Neural cell (in vitro differentiated cells): Measurements from ENCODE around the gene MTHFD2. TPM values are rescaled to one million over a fixed set of nuclear protein-coding genes. Genes with fewer than 3 reads are reported as not detected.

Experiments used
- H2AFZ ChIP-seq: fragments of 200-600, 300-800 bp; sonication (generic), shearing (Covaris generic); 2 replicates; pipeline ENCODE4 v1.6.0; 2014; ENCODE audit warnings: low read depth, mild to moderate bottlenecking, antibody characterized with exemption, low read length, moderate library complexity
- H3F3A ChIP-seq: fragments of 200-600 bp; shearing (Covaris generic); 2 replicates; pipeline ENCODE4 v1.6.1; 2016; ENCODE audit warnings: mild to moderate bottlenecking, moderate library complexity, mixed read lengths, antibody characterized with exemption, low read length; ENCODE audit not compliant: insufficient read depth, poor library complexity, severe bottlenecking
- H3K27ac ChIP-seq: fragments of 200-600, 300-800 bp; sonication (generic), shearing (Covaris generic); 2 replicates; pipeline ENCODE4 v1.5.1; 2014; ENCODE audit warnings: mild to moderate bottlenecking, low read length, moderate library complexity
- H3K27me3 ChIP-seq: fragments of 300-800, 200-600 bp; sonication (generic), shearing (Covaris generic); 2 replicates; pipeline ENCODE4 v1.6.0; 2014; ENCODE audit warnings: mild to moderate bottlenecking, low read depth, low read length, moderate library complexity; ENCODE audit not compliant: insufficient read depth
- H3K36me3 ChIP-seq: fragments of 300-800, 200-600 bp; sonication (generic), shearing (Covaris generic); 2 replicates; pipeline ENCODE4 v1.5.1; 2014; ENCODE audit warnings: mild to moderate bottlenecking, antibody characterized with exemption, low read length, moderate library complexity; ENCODE audit not compliant: insufficient read depth
- H3K4me2 ChIP-seq: fragments of 300-800, 200-600 bp; sonication (generic), shearing (Covaris generic); 2 replicates; pipeline ENCODE4 v1.6.0; 2014; ENCODE audit warnings: mild to moderate bottlenecking, low read length
- H3K4me3 ChIP-seq: fragments of 300-800, 200-600 bp; sonication (generic), shearing (Covaris generic); 2 replicates; pipeline ENCODE4 v1.5.1; 2014; ENCODE audit warnings: mild to moderate bottlenecking, low read length, moderate library complexity
- H3K79me2 ChIP-seq: fragments of 200-600 bp; shearing (Covaris generic); replicated peaks from 2 replicates; pipeline ENCODE4 v1.6.0; 2014; ENCODE audit warnings: mild to moderate bottlenecking, low read length, moderate library complexity; ENCODE audit not compliant: insufficient read depth
- H3K9ac ChIP-seq: fragments of 300-800, 200-600 bp; sonication (generic), shearing (Covaris generic); 2 replicates; pipeline ENCODE4 v1.6.1; 2016; ENCODE audit warnings: mild to moderate bottlenecking, low read length, mixed read lengths
- H3K9me2 ChIP-seq: fragments of 200-600 bp; shearing (Covaris generic); 2 replicates; pipeline ENCODE4 v1.6.1; 2016; ENCODE audit warnings: mild to moderate bottlenecking, low read length, mixed read lengths; ENCODE audit not compliant: insufficient read depth
- H3K9me3 ChIP-seq: fragments of 200-600, 300-800 bp; sonication (generic), shearing (Covaris generic); 2 replicates; pipeline ENCODE4 v1.6.1; 2016; ENCODE audit warnings: mild to moderate bottlenecking, mixed run types, low read length, moderate library complexity, mixed read lengths
- H4K20me1 ChIP-seq: fragments of 200-600 bp; shearing (Covaris generic); 2 replicates; pipeline ENCODE4 v1.6.1; 2016; ENCODE audit warnings: mild to moderate bottlenecking, mixed run types; ENCODE audit not compliant: insufficient read depth
- EP300 ChIP-seq: fragments of 450-650 bp; conservative IDR thresholded peaks from 2 replicates; pipeline ENCODE4 v1.6.1; 2014; ENCODE audit warnings: antibody characterized with exemption, mild to moderate bottlenecking, moderate library complexity; ENCODE audit not compliant: poor library complexity, severe bottlenecking
- EZH2 ChIP-seq: fragments of 200-600, 300-800 bp; shearing (Covaris generic), sonication (generic); IDR thresholded peaks from 2 replicates; pipeline ENCODE4 v1.6.1; 2014; ENCODE audit warnings: antibody characterized with exemption, low read length, borderline replicate concordance, mild to moderate bottlenecking; ENCODE audit not compliant: insufficient read depth, poor library complexity, severe bottlenecking
- MXI1 ChIP-seq: fragments of 450-650 bp; conservative IDR thresholded peaks from 2 replicates; pipeline ENCODE4 v1.6.1; 2014; ENCODE audit warnings: antibody characterized with exemption, mild to moderate bottlenecking; ENCODE audit not compliant: poor library complexity, severe bottlenecking
- POLR2AphosphoS5 ChIP-seq: IDR thresholded peaks from 2 replicates; pipeline ENCODE4 v1.6.1; 2012
- RAD21 ChIP-seq: fragments of 450-650 bp; conservative IDR thresholded peaks from 2 replicates; pipeline ENCODE4 v1.6.1; 2014; ENCODE audit warnings: antibody characterized with exemption, mild to moderate bottlenecking, moderate library complexity
- SMC3 ChIP-seq: fragments of 450-650 bp; conservative IDR thresholded peaks from 2 replicates; pipeline ENCODE4 v1.6.1; 2014; ENCODE audit warnings: antibody characterized with exemption, mild to moderate bottlenecking, moderate library complexity; ENCODE audit not compliant: poor library complexity
- TAF1 ChIP-seq: IDR thresholded peaks from 2 replicates; pipeline ENCODE4 v1.6.1; 2012; ENCODE audit warnings: low read depth
- polyA plus RNA-seq: library from polyadenylated mRNA; depleted of rRNA; stranded (reverse); fragments of >200 nt; gene quantifications from 2 replicates; pipeline ENCODE4 v1.2.3, GENCODE V29; 2014
- TF ChIP-seq, protein P1 (sequence below): fragments of 450-650 bp; IDR thresholded peaks from 2 replicates; pipeline ENCODE4 v1.5.1; 2014; ENCODE audit warnings: antibody characterized with exemption, mild to moderate bottlenecking, moderate library complexity; ENCODE audit not compliant: poor library complexity, severe bottlenecking
- TF ChIP-seq, protein P2 (sequence below): IDR thresholded peaks from 2 replicates; pipeline ENCODE4 v1.6.1; 2012; ENCODE audit warnings: borderline replicate concordance

MTHFD2 gene
- polyA plus RNA-seq, 1 donor from 2014 or later, result 26.3 TPM

DNA sequence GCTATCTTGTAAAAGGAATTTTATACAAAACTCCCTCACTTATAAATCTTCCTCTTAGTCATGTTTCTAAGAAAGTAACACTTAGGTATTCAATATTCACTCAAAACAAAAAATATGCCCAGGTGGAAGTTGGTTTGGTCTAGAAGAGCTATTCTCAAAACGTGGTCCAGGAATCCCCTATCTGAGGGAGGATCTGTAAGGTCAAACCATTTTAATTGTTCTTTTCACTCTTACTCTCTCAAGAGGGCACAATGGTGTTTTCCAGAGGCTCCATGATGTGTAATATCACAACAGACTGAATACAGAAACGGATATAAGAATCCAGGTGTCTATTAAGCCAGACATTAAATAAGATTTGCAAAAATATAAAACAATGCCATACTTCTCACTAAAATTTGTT lies 29.7 kb upstream of the MTHFD2 start:
- no peak overlapping the region for H3K27ac ChIP-seq
- H2AFZ ChIP-seq, result no peak overlapping the region
- H3F3A ChIP-seq, result no peaks in the 10 kb centered on the region
- H3K9me2 ChIP-seq, result no peaks in the 10 kb centered on the region
- peaks cover 6% of the 10 kb centered on the region for H3K79me2 ChIP-seq
- H3K9me3 ChIP-seq, result no peaks in the 10 kb centered on the region
- H4K20me1 ChIP-seq, result no peaks in the 10 kb centered on the region
- no peak overlapping the region for H3K9ac ChIP-seq
- peaks cover 4% of the 10 kb centered on the region for H3K36me3 ChIP-seq
- no peak overlapping the region for H3K4me3 ChIP-seq
- no peak for TF ChIP-seq EZH2
- TF ChIP-seq MXI1, result no peak
- no peak for TF ChIP-seq POLR2AphosphoS5
- TF ChIP-seq RAD21, result no peak
- TF ChIP-seq TAF1, result no peak
- no peak for TF ChIP-seq EP300
- TF ChIP-seq, protein P1, sequence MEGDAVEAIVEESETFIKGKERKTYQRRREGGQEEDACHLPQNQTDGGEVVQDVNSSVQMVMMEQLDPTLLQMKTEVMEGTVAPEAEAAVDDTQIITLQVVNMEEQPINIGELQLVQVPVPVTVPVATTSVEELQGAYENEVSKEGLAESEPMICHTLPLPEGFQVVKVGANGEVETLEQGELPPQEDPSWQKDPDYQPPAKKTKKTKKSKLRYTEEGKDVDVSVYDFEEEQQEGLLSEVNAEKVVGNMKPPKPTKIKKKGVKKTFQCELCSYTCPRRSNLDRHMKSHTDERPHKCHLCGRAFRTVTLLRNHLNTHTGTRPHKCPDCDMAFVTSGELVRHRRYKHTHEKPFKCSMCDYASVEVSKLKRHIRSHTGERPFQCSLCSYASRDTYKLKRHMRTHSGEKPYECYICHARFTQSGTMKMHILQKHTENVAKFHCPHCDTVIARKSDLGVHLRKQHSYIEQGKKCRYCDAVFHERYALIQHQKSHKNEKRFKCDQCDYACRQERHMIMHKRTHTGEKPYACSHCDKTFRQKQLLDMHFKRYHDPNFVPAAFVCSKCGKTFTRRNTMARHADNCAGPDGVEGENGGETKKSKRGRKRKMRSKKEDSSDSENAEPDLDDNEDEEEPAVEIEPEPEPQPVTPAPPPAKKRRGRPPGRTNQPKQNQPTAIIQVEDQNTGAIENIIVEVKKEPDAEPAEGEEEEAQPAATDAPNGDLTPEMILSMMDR, result no peak
- TF ChIP-seq, protein P2, sequence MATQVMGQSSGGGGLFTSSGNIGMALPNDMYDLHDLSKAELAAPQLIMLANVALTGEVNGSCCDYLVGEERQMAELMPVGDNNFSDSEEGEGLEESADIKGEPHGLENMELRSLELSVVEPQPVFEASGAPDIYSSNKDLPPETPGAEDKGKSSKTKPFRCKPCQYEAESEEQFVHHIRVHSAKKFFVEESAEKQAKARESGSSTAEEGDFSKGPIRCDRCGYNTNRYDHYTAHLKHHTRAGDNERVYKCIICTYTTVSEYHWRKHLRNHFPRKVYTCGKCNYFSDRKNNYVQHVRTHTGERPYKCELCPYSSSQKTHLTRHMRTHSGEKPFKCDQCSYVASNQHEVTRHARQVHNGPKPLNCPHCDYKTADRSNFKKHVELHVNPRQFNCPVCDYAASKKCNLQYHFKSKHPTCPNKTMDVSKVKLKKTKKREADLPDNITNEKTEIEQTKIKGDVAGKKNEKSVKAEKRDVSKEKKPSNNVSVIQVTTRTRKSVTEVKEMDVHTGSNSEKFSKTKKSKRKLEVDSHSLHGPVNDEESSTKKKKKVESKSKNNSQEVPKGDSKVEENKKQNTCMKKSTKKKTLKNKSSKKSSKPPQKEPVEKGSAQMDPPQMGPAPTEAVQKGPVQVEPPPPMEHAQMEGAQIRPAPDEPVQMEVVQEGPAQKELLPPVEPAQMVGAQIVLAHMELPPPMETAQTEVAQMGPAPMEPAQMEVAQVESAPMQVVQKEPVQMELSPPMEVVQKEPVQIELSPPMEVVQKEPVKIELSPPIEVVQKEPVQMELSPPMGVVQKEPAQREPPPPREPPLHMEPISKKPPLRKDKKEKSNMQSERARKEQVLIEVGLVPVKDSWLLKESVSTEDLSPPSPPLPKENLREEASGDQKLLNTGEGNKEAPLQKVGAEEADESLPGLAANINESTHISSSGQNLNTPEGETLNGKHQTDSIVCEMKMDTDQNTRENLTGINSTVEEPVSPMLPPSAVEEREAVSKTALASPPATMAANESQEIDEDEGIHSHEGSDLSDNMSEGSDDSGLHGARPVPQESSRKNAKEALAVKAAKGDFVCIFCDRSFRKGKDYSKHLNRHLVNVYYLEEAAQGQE, result no peak
- no peak for TF ChIP-seq SMC3
- H3K27me3 ChIP-seq, result no peaks in the 10 kb centered on the region
- no peak overlapping the region for H3K4me2 ChIP-seq

DNA sequence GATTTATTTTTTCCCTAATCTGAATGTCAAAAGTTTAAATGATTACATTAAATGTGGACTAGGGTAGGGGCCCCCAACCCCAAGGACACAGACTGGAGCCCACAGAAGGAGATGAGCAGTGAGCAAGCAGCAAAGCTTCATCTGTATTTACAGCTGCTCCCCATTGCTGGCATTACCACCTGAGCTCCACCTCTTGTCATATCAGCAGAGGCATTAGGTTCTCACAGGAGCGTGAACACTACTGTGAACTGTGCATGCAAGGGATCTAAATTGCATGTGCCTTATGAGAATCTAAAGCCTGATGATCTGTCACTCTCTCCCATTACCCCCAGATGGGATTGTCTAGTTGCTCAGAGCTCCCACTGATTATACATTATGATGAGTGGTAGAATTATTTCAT lies 23.5 kb upstream of the MTHFD2 start:
- Histone ChIP-seq H2AFZ (no peak overlapping the region), H3K36me3 (no peaks in the 10 kb centered on the region), H3K9me3 (no peaks in the 10 kb centered on the region), H3K4me3 (no peak overlapping the region), H3K9ac (no peak overlapping the region), H3K27ac (no peak overlapping the region), H3K79me2 (peaks cover 46% of the 10 kb centered on the region), H3F3A (peaks cover 3% of the 10 kb centered on the region), H4K20me1 (no peaks in the 10 kb centered on the region), H3K27me3 (no peaks in the 10 kb centered on the region), H3K4me2 (no peak overlapping the region), H3K9me2 (no peaks in the 10 kb centered on the region)
- TF ChIP-seq, protein P2, result no peak
- TF ChIP-seq EZH2 (no peak), EP300 (no peak), POLR2AphosphoS5 (no peak), SMC3 (no peak), RAD21 (no peak), MXI1 (no peak), TAF1 (no peak)
- TF ChIP-seq, protein P1, result no peak
